ENCODE measurements around the gene PRR33. TPM values are rescaled to one million over a fixed set of nuclear protein-coding genes. Genes with fewer than 3 reads are reported as not detected.
A peak's percentile ranks its signal among the peaks of the same experiment; 100 is the strongest.

Gene PRR33
- total RNA-seq, 2 donors from 2014 or later = not detected

DNA sequence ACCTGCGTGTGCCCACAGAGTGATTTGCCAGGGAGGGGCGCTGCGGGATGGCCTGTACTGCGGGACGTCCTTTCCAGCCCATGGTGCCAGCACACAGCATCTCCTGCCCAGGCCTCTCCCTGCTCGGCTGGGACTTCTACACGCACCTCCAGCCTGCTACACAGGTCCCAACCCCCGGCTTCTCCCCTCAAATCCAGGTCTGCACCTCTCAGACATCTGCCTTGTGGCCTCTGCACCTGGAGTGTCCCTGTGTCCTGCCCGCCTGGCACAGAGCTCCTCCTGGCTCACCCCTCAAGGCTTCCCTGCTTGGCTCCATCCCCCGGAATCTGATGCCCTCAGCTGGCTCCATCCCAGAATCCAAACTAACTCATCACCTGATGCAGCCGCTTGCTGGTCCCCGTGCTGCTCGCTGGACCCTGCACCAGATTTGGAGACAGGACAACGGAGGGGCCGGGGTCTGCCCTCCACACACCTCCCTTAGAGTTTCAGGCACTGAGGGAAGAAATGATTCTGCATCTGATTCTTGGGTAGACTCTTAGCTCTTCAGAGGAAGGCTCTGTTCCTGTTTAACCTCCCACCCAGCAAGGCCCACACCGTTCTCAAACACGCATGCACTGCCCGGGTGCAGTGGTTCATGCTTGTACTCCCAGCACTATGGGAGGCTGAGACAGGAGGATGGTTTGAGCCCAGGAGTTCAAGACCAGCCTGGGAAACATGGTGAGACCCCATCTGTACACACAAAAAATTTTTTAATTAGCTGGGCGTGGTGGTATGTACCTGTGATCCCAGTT, 42.9 kb downstream of the PRR33 start:
- no peak for TF ChIP-seq CTCF (IDR thresholded peaks at IDR 0.05)
- TF ChIP-seq POLR2A (IDR thresholded peaks at IDR 0.05) = no peak

GRCh38 chr11:1847926-1848639, 43.6 kb downstream of the PRR33 start:
- 82 to 83% methylated on average over 18 of the region's 18 CpGs for WGBS, 2 donors
- no peak for TF ChIP-seq POLR2A (IDR thresholded peaks at IDR 0.05)
- no peak for TF ChIP-seq CTCF (IDR thresholded peaks at IDR 0.05)
- no peak for ATAC-seq
- DNase-seq = no peak
- no peaks in the 10 kb centered on the region for H3K9me3 ChIP-seq
- intact Hi-C loops (cut with DNase I) = no loop called here
- no peaks in the 10 kb centered on the region for H3K36me3 ChIP-seq (replicated peaks in 1 of 2; ENCODE audit: insufficient read depth in 1 of 2, low read depth in 2 of 2)
- H3K4me3 ChIP-seq = no peak overlapping the region
- H3K4me1 ChIP-seq = peaks cover 34% of the 10 kb centered on the region
- H3K27ac ChIP-seq = no peak overlapping the region
- H3K27me3 ChIP-seq = no peaks in the 10 kb centered on the region

More for the DNA sequence above, 42.9 kb downstream of the PRR33 start:
- Histone ChIP-seq H3K27ac (no peak overlapping the region), H3K9me3 (no peaks in the 10 kb centered on the region), H3K4me3 (no peak overlapping the region), H3K27me3 (no peaks in the 10 kb centered on the region), H3K4me1 (peaks cover 27% of the 10 kb centered on the region), H3K36me3 (replicated peaks in 1 of 2; ENCODE audit: insufficient read depth in 1 of 2, low read depth in 2 of 2) (no peaks in the 10 kb centered on the region)
- no peak for ATAC-seq
- 95 to 96% methylated on average over 18 to 19 of the region's 19 CpGs for WGBS, 2 donors
- DNase-seq = no peak
- intact Hi-C loops (cut with DNase I) = no loop called here

GRCh38 chr11:1847006-1847735, 44.5 kb downstream of the PRR33 start:
- Histone ChIP-seq H3K27me3 (no peaks in the 10 kb centered on the region), H3K4me3 (no peak overlapping the region), H3K27ac (no peak overlapping the region), H3K36me3 (replicated peaks in 1 of 2; ENCODE audit: insufficient read depth in 1 of 2, low read depth in 2 of 2) (no peaks in the 10 kb centered on the region), H3K9me3 (no peaks in the 10 kb centered on the region), H3K4me1 (peaks cover 43% of the 10 kb centered on the region)
- WGBS, 2 donors = 94 to 95% methylated on average over 24 to 34 of the region's 34 CpGs
- intact Hi-C loops (cut with DNase I) = no loop called here
- DNase-seq (no peak), ATAC-seq (no peak)
- TF ChIP-seq CTCF (IDR thresholded peaks at IDR 0.05) (no peak), POLR2A (IDR thresholded peaks at IDR 0.05) (no peak)

DNA sequence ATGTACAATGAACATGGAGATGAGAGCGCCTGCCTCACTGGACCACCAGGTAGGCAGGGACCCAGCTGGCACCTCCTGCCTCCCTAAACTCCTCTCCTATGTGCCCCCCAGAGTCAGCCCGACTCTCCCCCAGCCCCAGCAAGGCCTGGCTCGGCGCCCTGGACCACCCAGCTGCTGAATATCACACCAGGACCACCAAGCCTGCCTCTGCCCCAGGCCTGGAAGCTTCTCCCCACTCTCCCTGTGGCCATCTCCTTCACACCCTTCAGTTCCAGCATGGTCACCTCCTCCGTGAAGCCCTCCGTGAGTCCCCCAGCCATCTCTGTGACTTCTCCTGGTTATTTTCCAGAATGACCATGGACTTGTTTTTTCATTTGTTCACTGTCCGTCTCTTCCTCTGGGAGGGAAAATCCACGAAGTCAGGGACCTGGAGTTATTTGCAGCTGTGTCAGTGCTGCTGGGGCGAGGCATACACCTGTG, 45.2 kb downstream of the PRR33 start:
- TF ChIP-seq CTCF (IDR thresholded peaks at IDR 0.05) (no peak), POLR2A (IDR thresholded peaks at IDR 0.05) (no peak)
- Histone ChIP-seq H3K4me1 (peaks cover 50% of the 10 kb centered on the region), H3K27me3 (no peaks in the 10 kb centered on the region), H3K4me3 (no peak overlapping the region), H3K36me3 (replicated peaks in 1 of 2; ENCODE audit: insufficient read depth in 1 of 2, low read depth in 2 of 2) (no peaks in the 10 kb centered on the region), H3K9me3 (no peaks in the 10 kb centered on the region), H3K27ac (peak overlapping the region in 2 of 4 donors; percentile 94 to 96)
- intact Hi-C loops (cut with DNase I) = no loop called here
- ATAC-seq (no peak), DNase-seq (no peak)
- WGBS, 2 donors = 90 to 95% methylated on average over 5 to 9 of the region's 9 CpGs
